Measurements from ENCODE around the gene CNTN5.

The CNTN5 gene

GRCh38 chr11:100013011-100013410 is 992.3 kb downstream of the CNTN5 start:
- no peaks in the 10 kb centered on the region for H3K79me2 ChIP-seq (ENCODE audit: control insufficient read depth, insufficient read depth, low read length, unreplicated experiment)
- no peaks in the 10 kb centered on the region for H3K36me3 ChIP-seq (ENCODE audit: insufficient read depth, low read length)
- H3K4me3 ChIP-seq (ENCODE audit: low read depth, low read length), result no peak overlapping the region
- H2AFZ ChIP-seq (ENCODE audit: low read length, unreplicated experiment), result no peak overlapping the region
- H3K27me3 ChIP-seq (ENCODE audit: insufficient read depth, low read length), result no peaks in the 10 kb centered on the region
- H3K4me1 ChIP-seq (ENCODE audit: control insufficient read depth, insufficient read depth, low read length, unreplicated experiment), result no peaks in the 10 kb centered on the region
- H3K27ac ChIP-seq (ENCODE audit: low read depth, low read length), result no peak overlapping the region

GRCh38 chr11:100031973-100032372 is 1011.2 kb downstream of the CNTN5 start:
- Histone ChIP-seq H3K27ac (ENCODE audit: low read depth, low read length) (no peak overlapping the region), H2AFZ (ENCODE audit: low read length, unreplicated experiment) (no peak overlapping the region), H3K79me2 (ENCODE audit: control insufficient read depth, insufficient read depth, low read length, unreplicated experiment) (no peaks in the 10 kb centered on the region), H3K36me3 (ENCODE audit: insufficient read depth, low read length) (no peaks in the 10 kb centered on the region), H3K27me3 (ENCODE audit: insufficient read depth, low read length) (no peaks in the 10 kb centered on the region), H3K4me3 (ENCODE audit: low read depth, low read length) (no peak overlapping the region), H3K4me1 (ENCODE audit: control insufficient read depth, insufficient read depth, low read length, unreplicated experiment) (no peaks in the 10 kb centered on the region)

- Histone ChIP-seq H2AFZ (ENCODE audit: low read length, unreplicated experiment) (no peak overlapping the region), H3K4me1 (ENCODE audit: control insufficient read depth, insufficient read depth, low read length, unreplicated experiment) (no peaks in the 10 kb centered on the region), H3K36me3 (ENCODE audit: insufficient read depth, low read length) (no peaks in the 10 kb centered on the region), H3K27ac (ENCODE audit: low read depth, low read length) (no peak overlapping the region), H3K4me3 (ENCODE audit: low read depth, low read length) (peak overlapping the region; percentile 58; the same call in 1 of the 2 replicates), H3K79me2 (ENCODE audit: control insufficient read depth, insufficient read depth, low read length, unreplicated experiment) (no peaks in the 10 kb centered on the region), H3K27me3 (ENCODE audit: insufficient read depth, low read length) (no peaks in the 10 kb centered on the region)
These were observed 1040.3 kb downstream of the CNTN5 start for GRCh38 chr11:100061006-100061405.

GRCh38 chr11:100066399-100066798 is 1045.7 kb downstream of the CNTN5 start:
- H2AFZ ChIP-seq (ENCODE audit: low read length, unreplicated experiment), result no peak overlapping the region
- no peak overlapping the region for H3K27ac ChIP-seq (ENCODE audit: low read depth, low read length)
- no peaks in the 10 kb centered on the region for H3K27me3 ChIP-seq (ENCODE audit: insufficient read depth, low read length)
- no peaks in the 10 kb centered on the region for H3K36me3 ChIP-seq (ENCODE audit: insufficient read depth, low read length)
- H3K79me2 ChIP-seq (ENCODE audit: control insufficient read depth, insufficient read depth, low read length, unreplicated experiment), result no peaks in the 10 kb centered on the region
- no peak overlapping the region for H3K4me3 ChIP-seq (ENCODE audit: low read depth, low read length)
- H3K4me1 ChIP-seq (ENCODE audit: control insufficient read depth, insufficient read depth, low read length, unreplicated experiment), result no peaks in the 10 kb centered on the region

GRCh38 chr11:100068116-100068515 is 1047.4 kb downstream of the CNTN5 start:
- no peak overlapping the region for H3K27ac ChIP-seq (ENCODE audit: low read depth, low read length)
- H3K36me3 ChIP-seq (ENCODE audit: insufficient read depth, low read length), result no peaks in the 10 kb centered on the region
- H2AFZ ChIP-seq (ENCODE audit: low read length, unreplicated experiment), result no peak overlapping the region
- H3K4me1 ChIP-seq (ENCODE audit: control insufficient read depth, insufficient read depth, low read length, unreplicated experiment), result no peaks in the 10 kb centered on the region
- H3K27me3 ChIP-seq (ENCODE audit: insufficient read depth, low read length), result no peaks in the 10 kb centered on the region
- no peaks in the 10 kb centered on the region for H3K79me2 ChIP-seq (ENCODE audit: control insufficient read depth, insufficient read depth, low read length, unreplicated experiment)
- H3K4me3 ChIP-seq (ENCODE audit: low read depth, low read length), result no peak overlapping the region

GRCh38 chr11:100072131-100072530 is 1051.4 kb downstream of the CNTN5 start:
- Histone ChIP-seq H3K4me1 (ENCODE audit: control insufficient read depth, insufficient read depth, low read length, unreplicated experiment) (no peaks in the 10 kb centered on the region), H2AFZ (ENCODE audit: low read length, unreplicated experiment) (no peak overlapping the region), H3K27me3 (ENCODE audit: insufficient read depth, low read length) (no peaks in the 10 kb centered on the region), H3K36me3 (ENCODE audit: insufficient read depth, low read length) (no peaks in the 10 kb centered on the region), H3K4me3 (ENCODE audit: low read depth, low read length) (no peak overlapping the region), H3K79me2 (ENCODE audit: control insufficient read depth, insufficient read depth, low read length, unreplicated experiment) (no peaks in the 10 kb centered on the region), H3K27ac (ENCODE audit: low read depth, low read length) (no peak overlapping the region)

- Histone ChIP-seq H3K27ac (ENCODE audit: low read depth, low read length) (no peak overlapping the region), H3K4me1 (ENCODE audit: control insufficient read depth, insufficient read depth, low read length, unreplicated experiment) (no peaks in the 10 kb centered on the region), H3K4me3 (ENCODE audit: low read depth, low read length) (no peak overlapping the region), H3K36me3 (ENCODE audit: insufficient read depth, low read length) (no peaks in the 10 kb centered on the region), H3K79me2 (ENCODE audit: control insufficient read depth, insufficient read depth, low read length, unreplicated experiment) (no peaks in the 10 kb centered on the region), H3K27me3 (ENCODE audit: insufficient read depth, low read length) (no peaks in the 10 kb centered on the region), H2AFZ (ENCODE audit: low read length, unreplicated experiment) (no peak overlapping the region)
These were observed 1059.6 kb downstream of the CNTN5 start for GRCh38 chr11:100080381-100080780.

GRCh38 chr11:100080821-100081220 is 1060.1 kb downstream of the CNTN5 start:
- H3K79me2 ChIP-seq (ENCODE audit: control insufficient read depth, insufficient read depth, low read length, unreplicated experiment), result no peaks in the 10 kb centered on the region
- H3K4me1 ChIP-seq (ENCODE audit: control insufficient read depth, insufficient read depth, low read length, unreplicated experiment), result no peaks in the 10 kb centered on the region
- H3K27ac ChIP-seq (ENCODE audit: low read depth, low read length), result no peak overlapping the region
- no peak overlapping the region for H2AFZ ChIP-seq (ENCODE audit: low read length, unreplicated experiment)
- H3K4me3 ChIP-seq (ENCODE audit: low read depth, low read length), result no peak overlapping the region
- H3K36me3 ChIP-seq (ENCODE audit: insufficient read depth, low read length), result no peaks in the 10 kb centered on the region
- no peaks in the 10 kb centered on the region for H3K27me3 ChIP-seq (ENCODE audit: insufficient read depth, low read length)

GRCh38 chr11:100093698-100094097 is 1072.9 kb downstream of the CNTN5 start:
- H2AFZ ChIP-seq (ENCODE audit: low read length, unreplicated experiment), result no peak overlapping the region

GRCh38 chr11:100094121-100094865 is 1073.5 kb downstream of the CNTN5 start:
- Histone ChIP-seq H2AFZ (ENCODE audit: low read length, unreplicated experiment) (no peak overlapping the region), H3K27ac (ENCODE audit: low read depth, low read length) (no peak overlapping the region), H3K27me3 (ENCODE audit: insufficient read depth, low read length) (no peaks in the 10 kb centered on the region), H3K36me3 (ENCODE audit: insufficient read depth, low read length) (no peaks in the 10 kb centered on the region), H3K79me2 (ENCODE audit: control insufficient read depth, insufficient read depth, low read length, unreplicated experiment) (no peaks in the 10 kb centered on the region), H3K4me3 (ENCODE audit: low read depth, low read length) (no peak overlapping the region), H3K4me1 (ENCODE audit: control insufficient read depth, insufficient read depth, low read length, unreplicated experiment) (no peaks in the 10 kb centered on the region)

More at GRCh38 chr11:100093698-100094097, 1072.9 kb downstream of the CNTN5 start:
- Histone ChIP-seq H3K36me3 (ENCODE audit: insufficient read depth, low read length) (no peaks in the 10 kb centered on the region), H3K4me3 (ENCODE audit: low read depth, low read length) (no peak overlapping the region), H3K4me1 (ENCODE audit: control insufficient read depth, insufficient read depth, low read length, unreplicated experiment) (no peaks in the 10 kb centered on the region), H3K27me3 (ENCODE audit: insufficient read depth, low read length) (no peaks in the 10 kb centered on the region), H3K79me2 (ENCODE audit: control insufficient read depth, insufficient read depth, low read length, unreplicated experiment) (no peaks in the 10 kb centered on the region), H3K27ac (ENCODE audit: low read depth, low read length) (no peak overlapping the region)

- Histone ChIP-seq H3K4me3 (ENCODE audit: low read depth, low read length) (no peak overlapping the region), H3K4me1 (ENCODE audit: control insufficient read depth, insufficient read depth, low read length, unreplicated experiment) (no peaks in the 10 kb centered on the region), H3K27ac (ENCODE audit: low read depth, low read length) (no peak overlapping the region), H2AFZ (ENCODE audit: low read length, unreplicated experiment) (no peak overlapping the region), H3K27me3 (ENCODE audit: insufficient read depth, low read length) (no peaks in the 10 kb centered on the region), H3K36me3 (ENCODE audit: insufficient read depth, low read length) (no peaks in the 10 kb centered on the region), H3K79me2 (ENCODE audit: control insufficient read depth, insufficient read depth, low read length, unreplicated experiment) (no peaks in the 10 kb centered on the region)
These were observed 1075.1 kb downstream of the CNTN5 start for GRCh38 chr11:100095809-100096208.

Data from ACC112 (cell line).